ENCODE results near the gene RBM17. TPM values are rescaled to one million over a fixed set of nuclear protein-coding genes. Genes with fewer than 3 reads are reported as not detected.

The RBM17 gene
- total RNA-seq, 1 experiment from 2014 or later: 124 TPM

- Histone ChIP-seq H4K91ac (ENCODE audit: insufficient read length, low read depth, low read length) (no peak overlapping the region), H2AFZ (ENCODE audit: low read length) (no peak overlapping the region), H2BK12ac (ENCODE audit: insufficient read length, low read depth, low read length) (no peak overlapping the region), H3K14ac (ENCODE audit: insufficient read depth, low read length) (no peak overlapping the region), H3K79me1 (ENCODE audit: insufficient read depth, low read depth, low read length, poor library complexity, severe bottlenecking) (peaks cover 3% of the 10 kb centered on the region), H3K79me2 (ENCODE audit: insufficient read depth, low read length) (no peaks in the 10 kb centered on the region), H2BK5ac (ENCODE audit: insufficient read length, low read length) (no peak overlapping the region), H3K23me2 (ENCODE audit: insufficient read length, low read depth, low read length, poor library complexity, severe bottlenecking) (no peaks in the 10 kb centered on the region), H3K9me3 (ENCODE audit: control insufficient read depth, low read depth, low read length) (no peaks in the 10 kb centered on the region), H4K8ac (replicated peaks; ENCODE audit: insufficient read length, low read depth, low read length) (no peak overlapping the region), H3K27ac (ENCODE audit: insufficient read length, low read depth, low read length) (no peak overlapping the region), H4K20me1 (ENCODE audit: control insufficient read depth, insufficient read depth, insufficient read length) (no peaks in the 10 kb centered on the region), H3K4me1 (ENCODE audit: insufficient read depth, low read length) (peaks cover 6% of the 10 kb centered on the region), H2BK120ac (ENCODE audit: low read depth, low read length, poor library complexity, severe bottlenecking) (no peak overlapping the region), H2BK20ac (ENCODE audit: low read depth, low read length, poor library complexity, severe bottlenecking) (no peak overlapping the region), H3T11ph (ENCODE audit: low read length) (no peak overlapping the region), H3K4me2 (ENCODE audit: insufficient read depth, insufficient read length, low read length) (no peak overlapping the region), H3K9ac (ENCODE audit: extremely low read depth, insufficient read length, low read length) (no peak overlapping the region), H3K4ac (ENCODE audit: low read depth, low read length) (no peak overlapping the region), H3K18ac (ENCODE audit: insufficient read length, low read depth, low read length) (no peak overlapping the region), H3K56ac (ENCODE audit: insufficient read length, low read depth, low read length) (no peak overlapping the region), H3K27me3 (ENCODE audit: insufficient read depth, low read length) (no peaks in the 10 kb centered on the region), H2AK5ac (ENCODE audit: insufficient read length, low read length) (no peak overlapping the region), H2BK15ac (ENCODE audit: low read depth, low read length) (no peak overlapping the region), H4K5ac (ENCODE audit: insufficient read length, low read depth, low read length) (no peak overlapping the region), H3K23ac (ENCODE audit: insufficient read length, low read depth, low read length) (no peak overlapping the region)
- Mint-ChIP-seq H3K27me3 (ENCODE audit: low read depth) (no peaks in the 10 kb centered on the region), H3K4me1 (peaks cover 11 to 20% of the 10 kb centered on the region in 2 experiments), H3K9me3 (no peaks in the 10 kb centered on the region), H3K27ac (no peak overlapping the region), H3K36me3 (ENCODE audit: insufficient read depth in 1 of 3, low read depth in 3 of 3) (peaks cover 55 to 83% (median 66%) of the 10 kb centered on the region in 3 experiments), H3K4me3 (no peak overlapping the region)
- no peak for TF ChIP-seq CTCF (conservative IDR thresholded peaks at IDR 0.05)
- no peak for DNase-seq
- WGBS (ENCODE audit: extremely low coverage, insufficient read length, low lambda C conversion rate): no CpG with 5 or more reads among the region's 6 CpGs
These were observed 24.1 kb downstream of the RBM17 start for GRCh38 chr10:6112893-6113292.
